ENCODE data around the gene TBC1D4.

GRCh38 chr13:75506018-75506417, 24.0 kb upstream of the TBC1D4 start:
- TF ChIP-seq POLR2A (IDR thresholded peaks at IDR 0.05; ENCODE audit: low read length) (no peak), GATA1 (IDR thresholded peaks at IDR 0.05; ENCODE audit: low read depth, low read length) (no peak)

Data from erythroblast (primary cell).